PC-3 (cell line): ENCODE measurements around the gene ZBTB46. TPM values are rescaled to one million over a fixed set of nuclear protein-coding genes. Genes with fewer than 3 reads are reported as not detected.

Experiments
- ATAC-seq: fragments of 200-7000 bp; cut with Tn5 transposase; 2 replicates; pipeline ENCODE4 v1.9.1; 2020; ENCODE audit warnings: mild to moderate bottlenecking, moderate library complexity
- BruUV-seq: library from RNA; stranded (reverse); fragments of 400-500 nt; replicated peaks from 2 replicates; lab custom pipeline; 2021; lab: Mats Ljungman, UMichigan
- CTCF ChIA-PET: fragments of 300-600 bp; sonication (Branson Sonifier 250); formaldehyde crosslinking; loops from one replicate; lab custom pipeline; 2022; ENCODE audit warnings: antibody characterized with exemption; lab: Charles Lee
- POLR2A ChIA-PET: fragments of 300-600 bp; sonication (Branson Sonifier 250); formaldehyde crosslinking; loops from one replicate; lab custom pipeline; 2022; ENCODE audit warnings: antibody characterized with exemption; ENCODE audit not compliant: unreplicated experiment; lab: Charles Lee
- DNase-seq: peaks from one replicate; pipeline ENCODE4 v3.0.0-alpha.2; 2015
- H2AFZ ChIP-seq: fragments of 300-600 bp; sonication (generic); 2 replicates; pipeline ENCODE4 v1.6.0; 2016; ENCODE audit warnings: antibody characterized with exemption, low read length
- H3F3A ChIP-seq: fragments of 300-600 bp; sonication (generic); one replicate; pipeline ENCODE4 v1.6.0; 2017; ENCODE audit warnings: antibody characterized with exemption, low read length, control low read depth, mild to moderate bottlenecking; ENCODE audit not compliant: unreplicated experiment
- H3K27ac ChIP-seq: fragments of 300-600 bp; sonication (generic); 2 replicates; pipeline ENCODE4 v1.5.1; 2016; ENCODE audit warnings: mild to moderate bottlenecking, low read length
- H3K27me3 ChIP-seq: fragments of 300-600 bp; sonication (generic); 2 replicates; pipeline ENCODE4 v1.6.1; 2016; ENCODE audit warnings: low read length, mixed read lengths
- H3K36me3 ChIP-seq: fragments of 300-600 bp; sonication (generic); 2 replicates; pipeline ENCODE4 v1.6.1; 2016; ENCODE audit warnings: low read depth, mixed run types, low read length, mixed read lengths
- H3K4me1 ChIP-seq: fragments of 300-600 bp; sonication (generic); 2 replicates; pipeline ENCODE4 v1.5.1; 2016; ENCODE audit warnings: low read length; ENCODE audit not compliant: insufficient read depth
- H3K4me2 ChIP-seq: fragments of 300-600 bp; sonication (generic); 2 replicates; pipeline ENCODE4 v1.6.0; 2016; ENCODE audit warnings: low read length
- H3K4me3 ChIP-seq: fragments of 300-600 bp; sonication (generic); 2 replicates; pipeline ENCODE4 v1.5.1; 2016; ENCODE audit warnings: mild to moderate bottlenecking, low read length, mixed read lengths
- H3K79me2 ChIP-seq: fragments of 300-600 bp; sonication (generic); 2 replicates; pipeline ENCODE4 v1.6.1; 2017; ENCODE audit warnings: low read length, mixed read lengths
- H3K9ac ChIP-seq: fragments of 300-600 bp; sonication (generic); 2 replicates; pipeline ENCODE4 v1.6.0; 2016; ENCODE audit warnings: mild to moderate bottlenecking, low read length
- H3K9me2 ChIP-seq: fragments of 300-600 bp; sonication (generic); replicated peaks from 2 replicates; pipeline ENCODE4 v1.6.1; 2016; ENCODE audit warnings: mixed run types, low read length, mixed read lengths
- H3K9me3 ChIP-seq: fragments of 300-600 bp; sonication (generic); 2 replicates; pipeline ENCODE4 v1.6.1; 2016; ENCODE audit warnings: low read length, mixed read lengths
- H4K20me1 ChIP-seq: fragments of 300-600 bp; sonication (generic); 2 replicates; pipeline ENCODE4 v1.6.1; 2016; ENCODE audit warnings: low read length, mixed read lengths
- CTCF ChIP-seq: fragments of 300-600 bp; sonication (generic); conservative IDR thresholded peaks from 2 replicates; pipeline ENCODE4 v1.5.1; 2017; ENCODE audit warnings: antibody characterized with exemption, low read depth, mild to moderate bottlenecking, low read length
- EZH2 ChIP-seq: fragments of 300-600 bp; sonication (generic); IDR thresholded peaks from one replicate; pipeline ENCODE4 v1.6.1; 2017; ENCODE audit warnings: antibody characterized with exemption, mild to moderate bottlenecking, low read length; ENCODE audit not compliant: unreplicated experiment
- EZH2phosphoT487 ChIP-seq: fragments of 300-600 bp; sonication (generic); IDR thresholded peaks from 2 replicates; pipeline ENCODE4 v1.6.1; 2018; ENCODE audit warnings: mild to moderate bottlenecking, antibody characterized with exemption, low read length, borderline replicate concordance
- intact Hi-C: fragments of 100-400 bp; cut with micrococcal nuclease; formaldehyde crosslinking; loops from 2 replicates; pipeline ENCODE4 v1.9.0; 2023
- total RNA-seq: library from RNA; depleted of rRNA; stranded (reverse); fragments of >200 nt; gene quantifications from 2 replicates; pipeline ENCODE4 v1.2.3, GENCODE V29; 2014

The ZBTB46 gene
- total RNA-seq, 1 experiment from 2014 or later, result 7.3 TPM

- Histone ChIP-seq H4K20me1 (no peaks in the 10 kb centered on the region), H3K9me2 (no peaks in the 10 kb centered on the region), H3K9ac (peak overlapping the region; percentile 79), H3K79me2 (0 out of 2 replicates have a peak, but pooled peaks cover 7% of the 10 kb centered on the region), H3K4me3 (peak overlapping the region; percentile 63), H2AFZ (no peak overlapping the region), H3F3A (no peaks in the 10 kb centered on the region), H3K36me3 (0 out of 2 replicates have a peak, but pooled peaks cover 4% of the 10 kb centered on the region), H3K9me3 (no peaks in the 10 kb centered on the region), H3K27me3 (no peaks in the 10 kb centered on the region), H3K4me1 (peaks cover 39% of the 10 kb centered on the region), H3K27ac (peak overlapping the region; percentile 95), H3K4me2 (peak overlapping the region; percentile 89)
- DNase-seq, result no peak
- intact Hi-C loops, result no loop called here
- BruUV-seq, result no TSS peak
- ATAC-seq, result no peak
- ChIA-PET CTCF (no interaction called here), POLR2A (interaction anchor here (0.6 to 1.2 kb wide), 2 partner anchors 43 to 56 kb away, joined by 3 to 7 read pairs; no protein-coding TSS in a partner anchor)
- TF ChIP-seq EZH2phosphoT487 (no peak), EZH2 (no peak), CTCF (no peak)
These were observed 133.1 kb downstream of the ZBTB46 start for GRCh38 chr20:63697868-63698545.

- peak overlapping the region; percentile 63 for H3K4me3 ChIP-seq
- DNase-seq, result peak; percentile 21
- no peaks in the 10 kb centered on the region for H4K20me1 ChIP-seq
- H3K9ac ChIP-seq, result peak overlapping the region; percentile 79
- peak overlapping the region; percentile 89 for H3K4me2 ChIP-seq
- 0 out of 2 replicates have a peak, but pooled peaks cover 7% of the 10 kb centered on the region for H3K79me2 ChIP-seq
- H3K9me2 ChIP-seq, result no peaks in the 10 kb centered on the region
- H3K4me1 ChIP-seq, result peaks cover 39% of the 10 kb centered on the region
- no peaks in the 10 kb centered on the region for H3K9me3 ChIP-seq
- peak overlapping the region; percentile 95 for H3K27ac ChIP-seq
- intact Hi-C loops, result no loop called here
- POLR2A ChIA-PET, result no interaction called here
- BruUV-seq, result no TSS peak
- 0 out of 2 replicates have a peak, but pooled peaks cover 4% of the 10 kb centered on the region for H3K36me3 ChIP-seq
- TF ChIP-seq EZH2, result no peak
- TF ChIP-seq EZH2phosphoT487, result no peak
- no peak for TF ChIP-seq CTCF
- no peak overlapping the region for H2AFZ ChIP-seq
- no peaks in the 10 kb centered on the region for H3F3A ChIP-seq
- H3K27me3 ChIP-seq, result no peaks in the 10 kb centered on the region
- CTCF ChIA-PET, result interaction anchor here (0.9 kb wide), 1 partner anchor 160 kb away, joined by 3 read pairs; no protein-coding TSS in a partner anchor
- ATAC-seq, result peak; percentile 8
These were observed 133.7 kb downstream of the ZBTB46 start for GRCh38 chr20:63697357-63697867.
